Measurements from ENCODE around the gene UCKL1. TPM values are rescaled to one million over a fixed set of nuclear protein-coding genes. Genes with fewer than 3 reads are reported as not detected.

Gene UCKL1
- total RNA-seq, 2 experiments from 2014 or later = 25.6 to 42.6 TPM

DNA sequence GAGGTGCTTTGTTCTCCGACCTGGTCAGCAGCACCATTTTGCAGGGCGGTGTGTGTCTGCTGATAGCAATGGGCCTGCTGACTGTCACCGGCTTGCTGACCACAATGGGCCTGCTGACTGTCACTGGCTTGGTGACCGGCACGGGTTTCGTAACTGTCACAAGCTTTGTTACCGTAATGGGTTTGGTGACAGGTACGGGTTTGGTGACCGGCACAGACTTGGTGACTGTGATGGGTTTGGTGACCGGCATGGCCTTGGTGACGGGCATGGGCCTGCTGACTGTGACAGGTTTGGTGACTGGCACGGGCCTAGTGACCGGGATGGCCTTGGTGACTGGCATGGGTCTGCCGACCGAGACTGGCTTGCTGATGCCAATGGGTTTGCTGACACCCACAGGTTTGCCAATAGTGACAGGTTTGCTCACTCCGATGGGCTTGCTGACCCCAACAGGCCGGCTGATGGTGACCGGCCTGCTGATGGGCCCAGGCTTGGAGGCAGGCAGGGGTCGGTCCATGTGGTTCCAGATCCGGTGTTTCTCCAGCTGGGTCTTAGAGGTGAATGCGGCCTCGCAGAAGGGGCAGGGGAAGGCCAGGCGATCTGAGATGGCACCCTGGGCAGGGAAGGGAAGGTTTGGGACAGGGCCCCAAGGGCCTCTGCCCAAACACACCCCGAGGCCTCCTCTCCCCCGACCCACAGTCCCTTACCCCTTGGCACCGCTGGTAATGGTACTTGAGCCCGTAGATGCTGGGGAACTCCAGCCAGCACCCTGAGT is 10.1 kb upstream of the UCKL1 start:
- ChIA-PET CTCF (ENCODE audit: unreplicated experiment) (no interaction called here), POLR2A (interaction anchor here (0.6 kb wide), 1 partner anchor 23 kb away, joined by 3 read pairs; no protein-coding TSS in a partner anchor)
- no peaks in the 10 kb centered on the region for H3K9me3 ChIP-seq (ENCODE audit: low read length)
- no peaks in the 10 kb centered on the region for H4K20me1 ChIP-seq (ENCODE audit: insufficient read depth, low read length)
- no peak overlapping the region for H2AFZ ChIP-seq (ENCODE audit: low read length)
- H3K9me2 ChIP-seq (ENCODE audit: insufficient read depth, low read length) = no peaks in the 10 kb centered on the region
- H3K79me2 ChIP-seq (ENCODE audit: insufficient read depth, low read depth, low read length) = no peaks in the 10 kb centered on the region
- no TSS peak for BruUV-seq (replicated peaks)
- no peak overlapping the region for H3K4me3 ChIP-seq (ENCODE audit: low read depth, low read length, poor library complexity, severe bottlenecking)
- H3K4me2 ChIP-seq (ENCODE audit: low read length) = no peak overlapping the region
- intact Hi-C loops (cut with micrococcal nuclease; ENCODE audit: unreplicated experiment) = no loop called here
- no peak overlapping the region for H3K27ac ChIP-seq (ENCODE audit: low read depth, low read length, poor library complexity, severe bottlenecking)
- peaks cover 12% of the 10 kb centered on the region for H3K4me1 ChIP-seq (ENCODE audit: insufficient read depth, low read length, poor library complexity, severe bottlenecking)
- H3K36me3 ChIP-seq (ENCODE audit: insufficient read depth, low read length) = no peaks in the 10 kb centered on the region
- no peak for TF ChIP-seq CTCF (conservative IDR thresholded peaks at IDR 0.05; ENCODE audit: low read length)
- no peak for TF ChIP-seq EZH2phosphoT487 (IDR thresholded peaks at IDR 0.05; ENCODE audit: borderline replicate concordance, low read depth, low read length)
- no peak for DNase-seq (ENCODE audit: low spot score)

GRCh38 chr20:63964412-63964811 is 8.2 kb upstream of the UCKL1 start:
- Histone ChIP-seq H3K9me3 (ENCODE audit: low read length) (no peaks in the 10 kb centered on the region), H3K4me2 (ENCODE audit: low read length) (no peak overlapping the region), H3K4me3 (ENCODE audit: low read depth, low read length, poor library complexity, severe bottlenecking) (no peak overlapping the region), H3K36me3 (ENCODE audit: insufficient read depth, low read length) (no peaks in the 10 kb centered on the region), H3K27ac (ENCODE audit: low read depth, low read length, poor library complexity, severe bottlenecking) (no peak overlapping the region), H2AFZ (ENCODE audit: low read length) (no peak overlapping the region), H3K79me2 (ENCODE audit: insufficient read depth, low read depth, low read length) (no peaks in the 10 kb centered on the region), H3K9me2 (ENCODE audit: insufficient read depth, low read length) (no peaks in the 10 kb centered on the region), H4K20me1 (ENCODE audit: insufficient read depth, low read length) (no peaks in the 10 kb centered on the region), H3K4me1 (ENCODE audit: insufficient read depth, low read length, poor library complexity, severe bottlenecking) (peaks cover 6% of the 10 kb centered on the region)
- intact Hi-C loops (cut with micrococcal nuclease; ENCODE audit: unreplicated experiment) = no loop called here
- DNase-seq (ENCODE audit: low spot score) = no peak
- ChIA-PET CTCF (ENCODE audit: unreplicated experiment) (no interaction called here), POLR2A (no interaction called here)
- TF ChIP-seq EZH2phosphoT487 (IDR thresholded peaks at IDR 0.05; ENCODE audit: borderline replicate concordance, low read depth, low read length) = no peak
- no peak for TF ChIP-seq CTCF (conservative IDR thresholded peaks at IDR 0.05; ENCODE audit: low read length)
- BruUV-seq (replicated peaks) = no TSS peak

DNA sequence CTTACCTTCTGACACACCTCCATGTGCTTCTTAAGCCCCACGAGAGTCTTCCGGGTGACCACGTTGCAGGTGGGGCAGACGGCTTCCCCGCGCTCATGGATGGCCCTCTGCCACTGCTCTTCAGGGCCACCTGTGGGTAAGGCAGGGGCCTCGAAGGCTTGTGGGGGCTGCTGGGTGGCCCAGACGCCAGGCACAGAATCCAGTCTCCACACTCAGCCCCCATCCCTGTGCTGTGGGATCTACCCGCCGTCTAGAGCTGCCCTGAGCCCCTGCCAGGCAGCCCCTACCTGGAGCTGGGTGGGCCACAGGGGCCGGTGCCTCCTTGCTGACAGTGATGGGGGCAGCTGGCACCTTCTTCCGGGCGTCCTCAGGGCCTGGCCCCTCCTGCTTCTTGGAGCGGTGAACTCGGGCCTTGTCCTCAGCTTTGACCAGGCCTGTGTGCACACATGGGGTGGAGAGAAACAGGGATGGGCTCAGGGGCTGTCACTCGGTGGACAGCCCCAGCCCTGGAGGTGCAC is 7.6 kb upstream of the UCKL1 start:
- no TSS peak for BruUV-seq (replicated peaks)
- Histone ChIP-seq H3K27ac (ENCODE audit: low read depth, low read length, poor library complexity, severe bottlenecking) (no peak overlapping the region), H3K9me2 (ENCODE audit: insufficient read depth, low read length) (no peaks in the 10 kb centered on the region), H3K4me3 (ENCODE audit: low read depth, low read length, poor library complexity, severe bottlenecking) (no peak overlapping the region), H3K79me2 (ENCODE audit: insufficient read depth, low read depth, low read length) (no peaks in the 10 kb centered on the region), H3K4me2 (ENCODE audit: low read length) (no peak overlapping the region), H2AFZ (ENCODE audit: low read length) (no peak overlapping the region), H3K36me3 (ENCODE audit: insufficient read depth, low read length) (no peaks in the 10 kb centered on the region), H4K20me1 (ENCODE audit: insufficient read depth, low read length) (no peaks in the 10 kb centered on the region), H3K4me1 (ENCODE audit: insufficient read depth, low read length, poor library complexity, severe bottlenecking) (peaks cover 4% of the 10 kb centered on the region), H3K9me3 (ENCODE audit: low read length) (no peaks in the 10 kb centered on the region)
- CTCF ChIA-PET (ENCODE audit: unreplicated experiment) = no interaction called here
- POLR2A ChIA-PET = no interaction called here
- no peak for DNase-seq (ENCODE audit: low spot score)
- intact Hi-C loops (cut with micrococcal nuclease; ENCODE audit: unreplicated experiment) = no loop called here
- TF ChIP-seq CTCF (conservative IDR thresholded peaks at IDR 0.05; ENCODE audit: low read length) = no peak
- TF ChIP-seq EZH2phosphoT487 (IDR thresholded peaks at IDR 0.05; ENCODE audit: borderline replicate concordance, low read depth, low read length) = no peak

Measured in OCI-LY7 (cell line).